ENCODE measurements around the gene VPS13D. TPM values are rescaled to one million over a fixed set of nuclear protein-coding genes. Genes with fewer than 3 reads are reported as not detected.
A peak's percentile ranks its signal among the peaks of the same experiment; 100 is the strongest.

The VPS13D gene
- total RNA-seq, 1 donor from 2014 or later: 88.9 TPM

- intact Hi-C loops (cut with DNase I): loop anchor here (5.0 kb wide), 1 partner anchor 209 kb away; the partner anchor contains the start of gene DHRS3
- H3K27me3 ChIP-seq: no peaks in the 10 kb centered on the region
- H3K4me1 ChIP-seq: peaks cover 47% of the 10 kb centered on the region
- no peak overlapping the region for H3K4me3 ChIP-seq
- no peak for DNase-seq (ENCODE audit: extremely low spot score in 2 of 2)
- H3K27ac ChIP-seq: peak overlapping the region; percentile 65
- no peaks in the 10 kb centered on the region for H3K9me3 ChIP-seq
- H3K36me3 ChIP-seq: peaks cover 0 to 17% of the 10 kb centered on the region in 2 donors
- TF ChIP-seq CTCF (IDR thresholded peaks at IDR 0.05): no peak
- TF ChIP-seq POLR2AphosphoS5 (IDR thresholded peaks at IDR 0.05; ENCODE audit: insufficient read depth in 1 of 2, low read depth in 1 of 2): no peak
- no peak for TF ChIP-seq POLR2A (IDR thresholded peaks at IDR 0.05)
Measured at GRCh38 chr1:12408662-12409061, 178.8 kb downstream of the VPS13D start.

- no peaks in the 10 kb centered on the region for H3K9me3 ChIP-seq
- intact Hi-C loops (cut with DNase I): loop anchor here (5.0 kb wide), 1 partner anchor 208 kb away; the partner anchor contains the start of gene DHRS3
- no peaks in the 10 kb centered on the region for H3K27me3 ChIP-seq
- H3K27ac ChIP-seq: peak overlapping the region; percentile 32
- TF ChIP-seq CTCF (IDR thresholded peaks at IDR 0.05) (no peak), POLR2A (IDR thresholded peaks at IDR 0.05) (no peak), POLR2AphosphoS5 (IDR thresholded peaks at IDR 0.05; ENCODE audit: insufficient read depth in 1 of 2, low read depth in 1 of 2) (no peak)
- H3K4me1 ChIP-seq: peaks cover 44% of the 10 kb centered on the region
- peaks cover 0 to 10% of the 10 kb centered on the region in 2 donors for H3K36me3 ChIP-seq
- DNase-seq (ENCODE audit: extremely low spot score in 2 of 2): no peak
- no peak overlapping the region for H3K4me3 ChIP-seq
Measured at GRCh38 chr1:12409681-12410080, 179.9 kb downstream of the VPS13D start.

- Histone ChIP-seq H3K9me3 (no peaks in the 10 kb centered on the region), H3K36me3 (peaks cover 0 to 3% of the 10 kb centered on the region in 2 donors), H3K4me3 (no peak overlapping the region), H3K4me1 (peaks cover 37% of the 10 kb centered on the region), H3K27me3 (no peaks in the 10 kb centered on the region), H3K27ac (peak overlapping the region; percentile 32)
- no peak for DNase-seq (ENCODE audit: extremely low spot score in 2 of 2)
- intact Hi-C loops (cut with DNase I): no loop called here
- TF ChIP-seq CTCF (IDR thresholded peaks at IDR 0.05) (no peak), POLR2AphosphoS5 (IDR thresholded peaks at IDR 0.05; ENCODE audit: insufficient read depth in 1 of 2, low read depth in 1 of 2) (no peak), POLR2A (IDR thresholded peaks at IDR 0.05) (no peak)
Measured at GRCh38 chr1:12410351-12410750, 180.5 kb downstream of the VPS13D start.

GRCh38 chr1:12411098-12411497, 181.3 kb downstream of the VPS13D start:
- intact Hi-C loops (cut with DNase I): no loop called here
- DNase-seq (ENCODE audit: extremely low spot score in 2 of 2): no peak
- Histone ChIP-seq H3K36me3 (peaks cover 0 to 6% of the 10 kb centered on the region in 2 donors), H3K9me3 (no peaks in the 10 kb centered on the region), H3K27ac (no peak overlapping the region), H3K27me3 (no peaks in the 10 kb centered on the region), H3K4me1 (peaks cover 30% of the 10 kb centered on the region), H3K4me3 (no peak overlapping the region)
- TF ChIP-seq POLR2A (IDR thresholded peaks at IDR 0.05) (no peak), POLR2AphosphoS5 (IDR thresholded peaks at IDR 0.05; ENCODE audit: insufficient read depth in 1 of 2, low read depth in 1 of 2) (no peak), CTCF (IDR thresholded peaks at IDR 0.05) (no peak)

- intact Hi-C loops (cut with DNase I): no loop called here
- H3K4me1 ChIP-seq: peaks cover 25% of the 10 kb centered on the region
- DNase-seq (ENCODE audit: extremely low spot score in 2 of 2): no peak
Measured at GRCh38 chr1:12411747-12412146, 181.9 kb downstream of the VPS13D start.

More at GRCh38 chr1:12411747-12412146, 181.9 kb downstream of the VPS13D start:
- Histone ChIP-seq H3K4me3 (no peak overlapping the region), H3K27me3 (no peaks in the 10 kb centered on the region), H3K9me3 (no peaks in the 10 kb centered on the region), H3K36me3 (peaks cover 0 to 12% of the 10 kb centered on the region in 2 donors), H3K27ac (no peak overlapping the region)
- TF ChIP-seq CTCF (IDR thresholded peaks at IDR 0.05) (no peak), POLR2AphosphoS5 (IDR thresholded peaks at IDR 0.05; ENCODE audit: insufficient read depth in 1 of 2, low read depth in 1 of 2) (no peak), POLR2A (IDR thresholded peaks at IDR 0.05) (no peak)

Data from vagina (tissue), 2 donors.